ENCODE results near the gene GPC5. TPM values are rescaled to one million over a fixed set of nuclear protein-coding genes. Genes with fewer than 3 reads are reported as not detected.

The GPC5 gene
- total and polyA plus RNA-seq, 3 experiments from 2014 or later, result 0.08 to 0.39 (median 0.13) TPM

DNA sequence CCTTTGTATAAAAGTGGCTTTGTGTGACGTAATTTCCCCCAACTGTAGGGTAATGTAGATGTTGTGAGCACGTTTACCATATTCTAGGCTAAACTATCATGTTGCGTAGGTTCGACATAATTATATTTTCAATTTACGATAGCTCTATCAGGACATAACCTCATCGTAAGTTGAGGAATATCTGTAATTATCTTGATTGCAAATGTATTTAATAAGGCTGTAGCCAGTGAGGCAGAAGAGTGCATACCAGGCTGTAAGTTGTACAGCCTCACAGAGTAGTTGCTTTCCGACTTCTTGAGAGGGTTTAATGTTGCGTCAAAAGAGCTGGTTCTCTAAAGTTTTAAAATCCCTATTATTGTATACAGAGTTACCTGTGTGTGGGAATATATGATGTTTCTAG is 988.8 kb downstream of the GPC5 start:
- H3K27ac Mint-ChIP-seq, result no peak overlapping the region
- ChIA-PET CTCF (no interaction called here), POLR2A (no interaction called here)
- H3K4me1 ChIP-seq (ENCODE audit: insufficient read depth, low read length), result no peaks in the 10 kb centered on the region
- no peaks in the 10 kb centered on the region for H3K4me1 Mint-ChIP-seq
- peaks cover 0 to 4% (median 0%) of the 10 kb centered on the region in 5 donors for H3K9me3 Mint-ChIP-seq
- H3K4me3 ChIP-seq (ENCODE audit: low read length), result no peak overlapping the region
- H3K4me3 Mint-ChIP-seq, result no peak overlapping the region
- H3K36me3 ChIP-seq (ENCODE audit: insufficient read depth, low read length), result no peaks in the 10 kb centered on the region
- H3K27me3 Mint-ChIP-seq, result no peaks in the 10 kb centered on the region
- no peak for DNase-seq
- no peaks in the 10 kb centered on the region for H3K36me3 Mint-ChIP-seq
- H3K27me3 ChIP-seq (ENCODE audit: insufficient read depth, low read length, poor library complexity, severe bottlenecking), result no peaks in the 10 kb centered on the region
- no peaks in the 10 kb centered on the region for H3K9me3 ChIP-seq (ENCODE audit: low read length)
- no peak overlapping the region for H3K27ac ChIP-seq (ENCODE audit: low read depth, low read length)

- Histone ChIP-seq H3K4me1 (ENCODE audit: insufficient read depth, low read length) (no peaks in the 10 kb centered on the region), H3K27me3 (ENCODE audit: insufficient read depth, low read length, poor library complexity, severe bottlenecking) (no peaks in the 10 kb centered on the region), H3K36me3 (ENCODE audit: insufficient read depth, low read length) (no peaks in the 10 kb centered on the region), H3K27ac (ENCODE audit: low read depth, low read length) (no peak overlapping the region), H3K9me3 (ENCODE audit: low read length) (no peaks in the 10 kb centered on the region), H3K4me3 (ENCODE audit: low read length) (no peak overlapping the region)
- Mint-ChIP-seq H3K27ac (no peak overlapping the region), H3K4me3 (no peak overlapping the region), H3K36me3 (no peaks in the 10 kb centered on the region), H3K9me3 (peaks cover 0 to 8% (median 4%) of the 10 kb centered on the region in 5 donors), H3K27me3 (no peaks in the 10 kb centered on the region), H3K4me1 (no peaks in the 10 kb centered on the region)
- CTCF ChIA-PET, result no interaction called here
- no peak for DNase-seq
- POLR2A ChIA-PET, result no interaction called here
Measured at GRCh38 chr13:92390217-92390616, 991.8 kb downstream of the GPC5 start.

DNA sequence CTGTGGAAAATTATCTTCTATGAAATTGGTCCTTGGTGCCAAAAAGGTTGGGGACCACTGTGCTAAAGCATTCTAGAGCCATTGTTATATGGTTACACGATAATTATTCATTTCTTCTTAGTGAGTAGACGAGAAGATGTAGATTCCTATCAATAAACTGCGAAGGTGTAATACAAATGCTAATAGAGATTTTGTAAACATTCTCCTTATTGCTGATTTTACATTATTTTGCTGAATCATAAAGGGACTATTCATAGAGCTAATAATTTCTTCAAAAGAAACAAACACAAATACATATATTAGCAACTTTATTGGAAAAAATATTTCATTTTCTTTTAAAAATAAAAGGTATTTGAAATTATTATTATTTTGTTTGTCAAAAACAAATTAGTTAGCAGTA is 1005.2 kb downstream of the GPC5 start:
- Mint-ChIP-seq H3K27me3 (no peaks in the 10 kb centered on the region), H3K27ac (no peak overlapping the region), H3K9me3 (peaks cover 0 to 10% (median 5%) of the 10 kb centered on the region in 5 donors), H3K36me3 (no peaks in the 10 kb centered on the region), H3K4me3 (no peak overlapping the region), H3K4me1 (no peaks in the 10 kb centered on the region)
- ChIA-PET CTCF (no interaction called here), POLR2A (no interaction called here)
- Histone ChIP-seq H3K4me3 (ENCODE audit: low read length) (no peak overlapping the region), H3K27ac (ENCODE audit: low read depth, low read length) (no peak overlapping the region), H3K9me3 (ENCODE audit: low read length) (no peaks in the 10 kb centered on the region), H3K27me3 (ENCODE audit: insufficient read depth, low read length, poor library complexity, severe bottlenecking) (no peaks in the 10 kb centered on the region), H3K4me1 (ENCODE audit: insufficient read depth, low read length) (no peaks in the 10 kb centered on the region), H3K36me3 (ENCODE audit: insufficient read depth, low read length) (no peaks in the 10 kb centered on the region)
- no peak for DNase-seq

DNA sequence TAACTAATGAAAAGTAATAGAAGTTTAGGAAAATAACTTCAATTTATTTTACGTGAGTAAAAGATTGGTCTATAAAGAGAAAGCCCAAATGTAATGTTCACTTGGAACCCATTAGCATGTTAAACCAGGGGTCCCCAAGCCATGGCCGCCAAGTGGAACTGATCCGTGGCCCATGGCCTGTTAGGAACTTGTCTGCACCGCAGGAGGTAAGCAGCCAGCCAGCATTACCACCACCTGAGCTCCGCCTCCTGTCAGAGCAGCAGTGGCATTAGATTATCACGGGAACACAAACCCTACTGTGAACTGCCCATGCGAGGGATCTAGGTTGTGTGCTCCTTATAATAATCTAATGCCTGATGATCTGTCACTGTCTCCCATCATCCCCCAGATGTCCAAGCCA is 1009.4 kb downstream of the GPC5 start:
- Mint-ChIP-seq H3K27ac (no peak overlapping the region), H3K36me3 (no peaks in the 10 kb centered on the region), H3K9me3 (peaks cover 0 to 7% (median 3%) of the 10 kb centered on the region in 5 donors), H3K4me3 (no peak overlapping the region), H3K4me1 (no peaks in the 10 kb centered on the region), H3K27me3 (no peaks in the 10 kb centered on the region)
- H3K36me3 ChIP-seq (ENCODE audit: insufficient read depth, low read length), result no peaks in the 10 kb centered on the region
- ChIA-PET POLR2A (no interaction called here), CTCF (no interaction called here)
- no peak for DNase-seq
- no peaks in the 10 kb centered on the region for H3K4me1 ChIP-seq (ENCODE audit: insufficient read depth, low read length)
- no peaks in the 10 kb centered on the region for H3K9me3 ChIP-seq (ENCODE audit: low read length)
- no peak overlapping the region for H3K27ac ChIP-seq (ENCODE audit: low read depth, low read length)
- no peaks in the 10 kb centered on the region for H3K27me3 ChIP-seq (ENCODE audit: insufficient read depth, low read length, poor library complexity, severe bottlenecking)
- no peak overlapping the region for H3K4me3 ChIP-seq (ENCODE audit: low read length)

- no peak for DNase-seq
- Histone ChIP-seq H3K36me3 (ENCODE audit: insufficient read depth, low read length) (no peaks in the 10 kb centered on the region), H3K4me3 (ENCODE audit: low read length) (no peak overlapping the region), H3K27me3 (ENCODE audit: insufficient read depth, low read length, poor library complexity, severe bottlenecking) (no peaks in the 10 kb centered on the region), H3K27ac (ENCODE audit: low read depth, low read length) (no peak overlapping the region), H3K9me3 (ENCODE audit: low read length) (no peaks in the 10 kb centered on the region), H3K4me1 (ENCODE audit: insufficient read depth, low read length) (no peaks in the 10 kb centered on the region)
- Mint-ChIP-seq H3K27ac (no peak overlapping the region), H3K36me3 (no peaks in the 10 kb centered on the region), H3K27me3 (no peaks in the 10 kb centered on the region), H3K4me1 (no peaks in the 10 kb centered on the region), H3K9me3 (peaks cover 2 to 8% (median 5%) of the 10 kb centered on the region in 5 donors), H3K4me3 (no peak overlapping the region)
- CTCF ChIA-PET, result no interaction called here
- POLR2A ChIA-PET, result no interaction called here
Measured at GRCh38 chr13:92412481-92412880, 1014.1 kb downstream of the GPC5 start.

- no peaks in the 10 kb centered on the region for H3K36me3 Mint-ChIP-seq
- no peaks in the 10 kb centered on the region for H3K36me3 ChIP-seq (ENCODE audit: insufficient read depth, low read length)
- H3K4me3 ChIP-seq (ENCODE audit: low read length), result no peak overlapping the region
- no peak for DNase-seq
- no peaks in the 10 kb centered on the region for H3K9me3 ChIP-seq (ENCODE audit: low read length)
- no peak overlapping the region for H3K27ac Mint-ChIP-seq
- CTCF ChIA-PET, result no interaction called here
- H3K27ac ChIP-seq (ENCODE audit: low read depth, low read length), result no peak overlapping the region
- no peak overlapping the region for H3K4me3 Mint-ChIP-seq
- H3K27me3 ChIP-seq (ENCODE audit: insufficient read depth, low read length, poor library complexity, severe bottlenecking), result no peaks in the 10 kb centered on the region
- POLR2A ChIA-PET, result no interaction called here
- no peaks in the 10 kb centered on the region for H3K4me1 Mint-ChIP-seq
- H3K27me3 Mint-ChIP-seq, result no peaks in the 10 kb centered on the region
- no peaks in the 10 kb centered on the region for H3K4me1 ChIP-seq (ENCODE audit: insufficient read depth, low read length)
- peaks cover 2 to 8% (median 5%) of the 10 kb centered on the region in 5 donors for H3K9me3 Mint-ChIP-seq
Measured at GRCh38 chr13:92412996-92413395, 1014.6 kb downstream of the GPC5 start.

GRCh38 chr13:92413452-92413851 is 1015.0 kb downstream of the GPC5 start:
- Mint-ChIP-seq H3K27me3 (no peaks in the 10 kb centered on the region), H3K4me3 (no peak overlapping the region), H3K36me3 (no peaks in the 10 kb centered on the region), H3K9me3 (peaks cover 2 to 8% (median 5%) of the 10 kb centered on the region in 5 donors), H3K27ac (no peak overlapping the region), H3K4me1 (no peaks in the 10 kb centered on the region)
- Histone ChIP-seq H3K4me3 (ENCODE audit: low read length) (no peak overlapping the region), H3K27me3 (ENCODE audit: insufficient read depth, low read length, poor library complexity, severe bottlenecking) (no peaks in the 10 kb centered on the region), H3K4me1 (ENCODE audit: insufficient read depth, low read length) (no peaks in the 10 kb centered on the region), H3K27ac (ENCODE audit: low read depth, low read length) (no peak overlapping the region), H3K36me3 (ENCODE audit: insufficient read depth, low read length) (no peaks in the 10 kb centered on the region), H3K9me3 (ENCODE audit: low read length) (no peaks in the 10 kb centered on the region)
- POLR2A ChIA-PET, result no interaction called here
- no peak for DNase-seq
- CTCF ChIA-PET, result no interaction called here

DNA sequence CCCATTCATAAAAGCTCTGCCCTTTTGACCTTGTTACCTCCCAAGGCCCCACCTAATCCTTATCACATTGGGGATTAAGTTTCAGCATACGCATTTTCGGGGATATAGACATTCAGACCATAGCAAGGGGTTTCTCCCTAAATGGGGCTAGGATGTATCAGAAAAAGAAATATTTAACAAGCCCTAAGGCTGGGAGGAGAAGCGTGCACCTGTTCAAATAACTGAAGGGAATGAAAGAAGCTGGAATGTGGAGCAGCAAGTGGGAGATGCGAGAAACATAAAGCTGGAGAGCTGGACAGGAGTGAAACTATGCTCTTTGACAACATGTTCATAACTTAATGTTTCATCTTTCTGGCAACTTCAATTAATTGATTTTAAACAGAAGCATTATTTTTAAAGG is 1016.4 kb downstream of the GPC5 start:
- no peaks in the 10 kb centered on the region for H3K27me3 ChIP-seq (ENCODE audit: insufficient read depth, low read length, poor library complexity, severe bottlenecking)
- Mint-ChIP-seq H3K27ac (no peak overlapping the region), H3K27me3 (no peaks in the 10 kb centered on the region), H3K36me3 (no peaks in the 10 kb centered on the region), H3K4me1 (no peaks in the 10 kb centered on the region), H3K4me3 (no peak overlapping the region), H3K9me3 (peaks cover 2 to 8% (median 5%) of the 10 kb centered on the region in 5 donors)
- H3K4me3 ChIP-seq (ENCODE audit: low read length), result no peak overlapping the region
- no peaks in the 10 kb centered on the region for H3K36me3 ChIP-seq (ENCODE audit: insufficient read depth, low read length)
- no peak for DNase-seq
- H3K9me3 ChIP-seq (ENCODE audit: low read length), result no peaks in the 10 kb centered on the region
- H3K27ac ChIP-seq (ENCODE audit: low read depth, low read length), result no peak overlapping the region
- CTCF ChIA-PET, result no interaction called here
- no peaks in the 10 kb centered on the region for H3K4me1 ChIP-seq (ENCODE audit: insufficient read depth, low read length)
- POLR2A ChIA-PET, result no interaction called here

DNA sequence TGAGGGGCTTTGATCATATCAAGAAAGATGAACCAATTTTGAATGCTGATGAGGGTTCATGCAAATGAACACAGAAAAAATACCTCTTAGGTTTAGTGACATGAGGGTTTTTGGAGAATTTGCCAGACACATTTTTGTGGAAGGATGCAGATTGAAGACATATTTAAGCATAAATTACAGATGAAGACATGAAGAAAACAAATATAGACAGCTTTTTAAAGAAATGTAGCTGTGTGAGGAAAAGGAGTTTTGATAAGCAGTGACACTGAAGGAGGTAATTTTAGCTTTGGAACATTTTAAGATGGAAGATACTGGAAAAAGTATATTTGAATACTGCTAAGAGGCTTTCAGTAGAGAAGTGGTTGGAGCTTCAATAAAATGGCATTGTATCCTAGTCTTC is 1017.4 kb downstream of the GPC5 start:
- POLR2A ChIA-PET, result no interaction called here
- Mint-ChIP-seq H3K4me1 (no peaks in the 10 kb centered on the region), H3K9me3 (peaks cover 2 to 9% (median 5%) of the 10 kb centered on the region in 5 donors)

More for the DNA sequence above, 1017.4 kb downstream of the GPC5 start:
- no peak overlapping the region for H3K4me3 Mint-ChIP-seq
- H3K27ac Mint-ChIP-seq, result no peak overlapping the region
- H3K27me3 Mint-ChIP-seq, result no peaks in the 10 kb centered on the region
- H3K36me3 ChIP-seq (ENCODE audit: insufficient read depth, low read length), result no peaks in the 10 kb centered on the region
- no peak for DNase-seq
- CTCF ChIA-PET, result no interaction called here
- H3K9me3 ChIP-seq (ENCODE audit: low read length), result no peaks in the 10 kb centered on the region
- no peak overlapping the region for H3K4me3 ChIP-seq (ENCODE audit: low read length)
- no peaks in the 10 kb centered on the region for H3K4me1 ChIP-seq (ENCODE audit: insufficient read depth, low read length)
- H3K27me3 ChIP-seq (ENCODE audit: insufficient read depth, low read length, poor library complexity, severe bottlenecking), result no peaks in the 10 kb centered on the region
- H3K27ac ChIP-seq (ENCODE audit: low read depth, low read length), result no peak overlapping the region
- H3K36me3 Mint-ChIP-seq, result no peaks in the 10 kb centered on the region
